RCC 7860 (cell line): ENCODE data around the gene GNL1.

ENCODE experiments used
- DNase-seq: peaks from one replicate; pipeline ENCODE4 v3.0.0-alpha.2; 2015; ENCODE audit warnings: low spot score
- FAIRE-seq: peaks from 2 replicates; lab custom pipeline; 2012; peaks lifted over from hg19 to GRCh38; lab: Jason Lieb, UNC

The GNL1 gene

GRCh38 chr6:30570263-30570662 is 14.0 kb upstream of the GNL1 start:
- DNase-seq: no peak
- no peak for FAIRE-seq

- FAIRE-seq (no peak), DNase-seq (no peak)
These were observed 12.0 kb upstream of the GNL1 start for GRCh38 chr6:30568245-30568644.

- FAIRE-seq (no peak), DNase-seq (no peak)
These were observed 9.5 kb upstream of the GNL1 start for GRCh38 chr6:30565772-30566171.

- DNase-seq: no peak
- no peak for FAIRE-seq
These were observed 7.8 kb upstream of the GNL1 start for GRCh38 chr6:30564114-30564513.

DNA sequence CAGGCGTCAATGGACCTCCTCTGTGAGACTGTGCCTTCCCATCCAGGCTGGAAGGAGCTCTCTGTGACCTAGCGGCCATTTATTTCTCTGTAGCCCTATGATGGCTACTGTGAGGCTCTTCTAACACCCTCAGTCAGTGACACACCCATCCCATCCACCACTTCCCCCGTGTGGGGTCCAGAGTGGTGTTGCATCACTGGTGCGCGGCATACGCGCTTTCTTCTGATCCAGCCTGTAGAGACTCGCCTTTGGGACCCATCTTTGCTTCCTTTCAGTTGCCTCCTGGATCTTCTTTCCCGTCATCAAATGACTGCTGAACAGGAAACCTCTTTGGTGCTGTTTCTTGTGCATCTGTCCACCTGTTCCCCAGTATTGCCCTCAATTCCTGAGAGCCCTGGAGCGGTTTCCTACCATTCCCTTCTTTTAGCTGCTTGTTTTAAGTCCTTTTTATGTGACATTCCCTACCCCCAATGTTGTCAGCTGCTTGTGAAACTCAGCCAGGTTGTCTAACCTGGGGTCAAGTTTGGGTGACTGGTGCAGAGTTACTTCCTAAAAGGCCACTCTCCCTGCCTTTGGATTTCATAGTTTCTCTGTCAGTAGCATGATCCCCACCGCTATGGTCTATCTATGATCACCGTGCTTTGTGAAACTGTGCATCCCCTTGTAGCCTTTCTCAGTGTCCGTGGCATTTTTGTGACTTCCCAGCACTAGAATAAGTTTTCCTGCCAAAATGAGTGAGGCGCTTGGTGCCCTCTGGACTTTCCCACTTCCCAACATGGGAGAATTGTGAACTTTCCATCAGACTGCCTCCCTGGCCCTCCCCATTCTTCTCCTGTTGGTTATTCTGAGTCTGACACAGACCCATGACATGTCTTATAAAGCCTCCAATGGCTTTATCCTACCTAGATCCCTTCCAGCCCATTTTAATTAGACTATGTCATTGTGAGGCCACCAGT is 6.5 kb upstream of the GNL1 start:
- DNase-seq (no peak), FAIRE-seq (no peak)

- no peak for DNase-seq
- no peak for FAIRE-seq
These were observed 4.6 kb upstream of the GNL1 start for GRCh38 chr6:30560930-30561329.

- peak; percentile 29 for DNase-seq
- FAIRE-seq: no peak
These were observed 1.3 kb upstream of the GNL1 start for GRCh38 chr6:30557683-30557981.

- peak; percentile 85 for DNase-seq
- FAIRE-seq: no peak
These were observed 805 bp upstream of the GNL1 start, which contains the start of gene PRR3 for GRCh38 chr6:30556906-30557682. PRR3 (plus strand) TSS chr6:30557295; CDS start chr6:30557345, 50 bp downstream.

GRCh38 chr6:30555816-30556065 is 548 bp downstream of the GNL1 start:
- no peak for DNase-seq
- FAIRE-seq: no peak

GRCh38 chr6:30554962-30555815 is 1.1 kb downstream of the GNL1 start:
- FAIRE-seq: no peak

DNA sequence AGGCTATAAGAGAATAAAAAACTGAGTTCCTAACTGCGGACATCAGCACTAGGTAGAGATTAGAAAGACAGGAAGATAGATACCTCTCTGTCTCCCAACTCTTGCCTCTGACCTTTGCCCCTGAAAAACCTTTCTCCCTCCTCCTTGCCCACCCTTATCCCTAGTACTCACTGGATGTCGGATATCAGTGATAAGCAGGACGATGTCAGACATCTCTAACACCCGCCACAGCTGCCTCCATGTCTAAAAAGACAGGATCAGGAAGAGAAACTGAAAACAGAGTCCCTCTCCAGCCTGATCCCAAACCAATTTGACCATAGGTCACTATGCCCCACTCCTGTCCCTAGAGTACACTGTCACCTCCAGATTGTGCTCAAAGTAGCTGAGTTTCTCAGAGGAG is 1.9 kb downstream of the GNL1 start:
- DNase-seq (no peak), FAIRE-seq (no peak)

More at GRCh38 chr6:30554962-30555815, 1.1 kb downstream of the GNL1 start:
- no peak for DNase-seq

DNA sequence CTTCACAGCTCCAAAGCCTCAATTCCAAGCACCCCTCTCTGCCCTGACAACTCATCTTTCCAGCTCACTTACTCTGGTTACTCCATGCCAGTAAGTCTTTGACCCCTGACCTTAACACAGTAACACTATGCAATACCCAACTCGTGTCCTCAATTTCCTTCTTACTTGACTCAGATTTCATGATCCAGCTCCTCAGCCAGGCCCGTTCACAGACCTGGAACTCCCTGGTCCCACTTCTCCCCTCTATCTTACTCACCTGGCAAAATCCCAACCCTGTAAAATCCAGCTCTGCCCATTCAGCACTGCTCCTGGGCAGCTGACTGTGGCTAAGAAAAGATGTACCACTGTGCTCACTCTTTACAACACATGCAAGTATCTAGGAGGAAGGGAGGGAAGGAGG is 7.9 kb downstream of the GNL1 start:
- peak; percentile 60 for FAIRE-seq
- peak; percentile 33 for DNase-seq

- DNase-seq: no peak
These were observed 8.8 kb downstream of the GNL1 start for GRCh38 chr6:30547454-30547853.

GRCh38 chr6:30544666-30545272 is 11.5 kb downstream of the GNL1 start:
- FAIRE-seq (peak; percentile 80), DNase-seq (peak; percentile 65)

More at GRCh38 chr6:30547454-30547853, 8.8 kb downstream of the GNL1 start:
- no peak for FAIRE-seq

GRCh38 chr6:30543821-30544220 is 12.5 kb downstream of the GNL1 start:
- FAIRE-seq (no peak), DNase-seq (no peak)

- DNase-seq (no peak), FAIRE-seq (no peak)
These were observed 13.4 kb downstream of the GNL1 start for GRCh38 chr6:30542915-30543314.

GRCh38 chr6:30542404-30542725 is 13.9 kb downstream of the GNL1 start:
- no peak for FAIRE-seq
- no peak for DNase-seq

GRCh38 chr6:30541515-30542403 is 14.5 kb downstream of the GNL1 start:
- peak; percentile 42 for DNase-seq
- FAIRE-seq: peak; percentile 72

DNA sequence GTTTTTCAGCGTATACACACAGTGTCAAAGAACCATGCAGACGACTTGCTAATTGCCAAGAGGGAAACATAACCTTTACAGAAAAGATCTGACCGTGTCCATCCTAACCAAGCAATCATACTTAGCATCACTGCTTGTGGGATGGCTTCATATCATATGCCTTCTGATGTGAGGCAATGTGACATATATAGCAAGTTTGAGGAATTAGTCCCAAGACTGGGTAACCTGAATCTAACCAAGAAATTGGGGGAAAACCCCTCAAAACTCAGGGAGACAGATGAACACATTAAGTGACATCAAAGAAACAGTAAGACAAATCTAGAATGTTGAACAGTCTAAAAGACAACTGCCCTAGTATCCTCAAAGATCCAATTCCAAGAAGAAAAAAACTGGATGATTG is 18.4 kb downstream of the GNL1 start:
- no peak for FAIRE-seq

More for the DNA sequence above, 18.4 kb downstream of the GNL1 start:
- DNase-seq: no peak
